SK-N-SH treated with all-trans-retinoic acid at 6 μM for 48 hours (cell line): ENCODE measurements around the gene NHS.

ENCODE experiments used
- ARNTL ChIP-seq: fragments of 450-650 bp; formaldehyde crosslinking; IDR thresholded peaks from 2 replicates; pipeline ENCODE4 v1.5.0; 2020; ENCODE audit warnings: low read depth, mild to moderate bottlenecking, moderate library complexity, borderline replicate concordance
- ISL1 ChIP-seq: fragments of 250-450 bp; sonication (Bioruptor Pico); IDR thresholded peaks from 2 replicates; pipeline ENCODE4 v2.1.2; 2022; ENCODE audit warnings: mild to moderate bottlenecking, moderate library complexity
- PPARA ChIP-seq: fragments of 250-450 bp; sonication (Bioruptor Pico); IDR thresholded peaks from 2 replicates; pipeline ENCODE4 v1.5.0; 2020; ENCODE audit warnings: mild to moderate bottlenecking, borderline replicate concordance
- RARB ChIP-seq: fragments of 250-450 bp; sonication (Bioruptor Pico); IDR thresholded peaks from 2 replicates; pipeline ENCODE4 v1.8.0; 2021; ENCODE audit warnings: mild to moderate bottlenecking, moderate library complexity
- TCF4 ChIP-seq: fragments of 250-450 bp; sonication (Bioruptor Pico); IDR thresholded peaks from 2 replicates; pipeline ENCODE4 v1.8.0; 2021; ENCODE audit warnings: mild to moderate bottlenecking, moderate library complexity, borderline replicate concordance
- ZFP3 ChIP-seq: fragments of 250-450 bp; sonication (Bioruptor Pico); IDR thresholded peaks from 2 replicates; pipeline ENCODE4 v1.5.0; 2020; ENCODE audit warnings: mild to moderate bottlenecking, moderate library complexity
- TF ChIP-seq, protein P1 (sequence below): fragments of 250-450 bp; sonication (Bioruptor Pico); IDR thresholded peaks from 2 replicates; pipeline ENCODE4 v1.5.0; 2020; ENCODE audit warnings: mild to moderate bottlenecking, moderate library complexity
- TF ChIP-seq, protein P2 (sequence below): fragments of 250-450 bp; sonication (Bioruptor Pico); IDR thresholded peaks from 2 replicates; pipeline ENCODE4 v1.8.0; 2020; ENCODE audit warnings: mild to moderate bottlenecking, moderate library complexity, borderline replicate concordance

DNA sequence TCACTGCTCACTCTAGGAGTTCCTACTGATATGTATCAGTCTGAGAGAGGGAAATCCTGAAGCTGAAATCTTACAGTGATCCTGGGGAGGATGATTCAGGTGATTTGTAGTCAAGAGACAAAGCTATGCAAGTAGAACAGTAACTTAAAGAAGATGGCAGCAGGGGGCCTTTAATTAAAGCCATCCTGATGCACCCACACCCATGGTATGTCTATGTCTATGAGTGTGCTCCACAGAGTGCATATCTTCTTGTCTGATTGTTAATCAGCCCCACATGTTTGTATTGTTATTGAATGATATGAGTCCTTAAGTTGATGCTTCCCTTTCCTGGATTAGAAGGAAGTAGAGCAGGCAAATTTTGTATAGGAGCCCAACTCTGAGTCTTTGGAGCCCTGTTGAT is 78.8 kb downstream of the NHS start:
- TF ChIP-seq, protein P1, sequence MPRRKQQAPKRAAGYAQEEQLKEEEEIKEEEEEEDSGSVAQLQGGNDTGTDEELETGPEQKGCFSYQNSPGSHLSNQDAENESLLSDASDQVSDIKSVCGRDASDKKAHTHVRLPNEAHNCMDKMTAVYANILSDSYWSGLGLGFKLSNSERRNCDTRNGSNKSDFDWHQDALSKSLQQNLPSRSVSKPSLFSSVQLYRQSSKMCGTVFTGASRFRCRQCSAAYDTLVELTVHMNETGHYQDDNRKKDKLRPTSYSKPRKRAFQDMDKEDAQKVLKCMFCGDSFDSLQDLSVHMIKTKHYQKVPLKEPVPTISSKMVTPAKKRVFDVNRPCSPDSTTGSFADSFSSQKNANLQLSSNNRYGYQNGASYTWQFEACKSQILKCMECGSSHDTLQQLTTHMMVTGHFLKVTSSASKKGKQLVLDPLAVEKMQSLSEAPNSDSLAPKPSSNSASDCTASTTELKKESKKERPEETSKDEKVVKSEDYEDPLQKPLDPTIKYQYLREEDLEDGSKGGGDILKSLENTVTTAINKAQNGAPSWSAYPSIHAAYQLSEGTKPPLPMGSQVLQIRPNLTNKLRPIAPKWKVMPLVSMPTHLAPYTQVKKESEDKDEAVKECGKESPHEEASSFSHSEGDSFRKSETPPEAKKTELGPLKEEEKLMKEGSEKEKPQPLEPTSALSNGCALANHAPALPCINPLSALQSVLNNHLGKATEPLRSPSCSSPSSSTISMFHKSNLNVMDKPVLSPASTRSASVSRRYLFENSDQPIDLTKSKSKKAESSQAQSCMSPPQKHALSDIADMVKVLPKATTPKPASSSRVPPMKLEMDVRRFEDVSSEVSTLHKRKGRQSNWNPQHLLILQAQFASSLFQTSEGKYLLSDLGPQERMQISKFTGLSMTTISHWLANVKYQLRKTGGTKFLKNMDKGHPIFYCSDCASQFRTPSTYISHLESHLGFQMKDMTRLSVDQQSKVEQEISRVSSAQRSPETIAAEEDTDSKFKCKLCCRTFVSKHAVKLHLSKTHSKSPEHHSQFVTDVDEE = no peak
- TF ChIP-seq PPARA (CRISPR knock-in tag) (no peak), RARB (CRISPR knock-in tag) (no peak), ISL1 (no peak), TCF4 (CRISPR knock-in tag) (no peak), ZFP3 (CRISPR knock-in tag) (no peak), ARNTL (no peak)
- TF ChIP-seq, protein P2, sequence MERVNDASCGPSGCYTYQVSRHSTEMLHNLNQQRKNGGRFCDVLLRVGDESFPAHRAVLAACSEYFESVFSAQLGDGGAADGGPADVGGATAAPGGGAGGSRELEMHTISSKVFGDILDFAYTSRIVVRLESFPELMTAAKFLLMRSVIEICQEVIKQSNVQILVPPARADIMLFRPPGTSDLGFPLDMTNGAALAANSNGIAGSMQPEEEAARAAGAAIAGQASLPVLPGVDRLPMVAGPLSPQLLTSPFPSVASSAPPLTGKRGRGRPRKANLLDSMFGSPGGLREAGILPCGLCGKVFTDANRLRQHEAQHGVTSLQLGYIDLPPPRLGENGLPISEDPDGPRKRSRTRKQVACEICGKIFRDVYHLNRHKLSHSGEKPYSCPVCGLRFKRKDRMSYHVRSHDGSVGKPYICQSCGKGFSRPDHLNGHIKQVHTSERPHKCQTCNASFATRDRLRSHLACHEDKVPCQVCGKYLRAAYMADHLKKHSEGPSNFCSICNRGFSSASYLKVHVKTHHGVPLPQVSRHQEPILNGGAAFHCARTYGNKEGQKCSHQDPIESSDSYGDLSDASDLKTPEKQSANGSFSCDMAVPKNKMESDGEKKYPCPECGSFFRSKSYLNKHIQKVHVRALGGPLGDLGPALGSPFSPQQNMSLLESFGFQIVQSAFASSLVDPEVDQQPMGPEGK (CRISPR knock-in tag) = no peak
